Endothelial cell of umbilical vein (primary cell): ENCODE results near the gene APOBEC3A. TPM values are rescaled to one million over a fixed set of nuclear protein-coding genes. Genes with fewer than 3 reads are reported as not detected.

ENCODE experiments used
- BruUV-seq: library from RNA; stranded (reverse); fragments of 400-500 nt; replicated peaks from 2 replicates; lab custom pipeline; 2021; lab: Mats Ljungman, UMichigan
- CTCF ChIA-PET: fragments of 300-600, 350-600 bp; sonication (Branson Sonifier 250); formaldehyde crosslinking; loops from one replicate; lab custom pipeline; 2021; ENCODE audit warnings: antibody characterized with exemption, inconsistent platforms; lab: Charles Lee
- POLR2A ChIA-PET: fragments of 300-600, 350-600 bp; sonication (Branson Sonifier 250); formaldehyde crosslinking; loops from one replicate; lab custom pipeline; 2021; ENCODE audit warnings: antibody characterized with exemption, inconsistent platforms; lab: Charles Lee
- DNase-seq: peaks from one replicate; pipeline ENCODE4 v3.0.0-alpha.2; 2011; ENCODE audit warnings: low read depth, low spot score
- FAIRE-seq: peaks from 2 replicates; lab custom pipeline; 2011; peaks lifted over from hg19 to GRCh38; lab: Jason Lieb, UNC
- H2AFZ ChIP-seq: 2 replicates; pipeline ENCODE4 v1.6.0; 2012; ENCODE audit warnings: low read depth, low read length, control low read depth, inconsistent platforms
- H3K27ac ChIP-seq: 2 replicates; pipeline ENCODE4 v1.5.1; 2011; ENCODE audit warnings: low read depth, mild to moderate bottlenecking, control low read depth, low read length, moderate library complexity; ENCODE audit not compliant: insufficient read depth
- H3K27me3 ChIP-seq, 2 experiments: 2 replicates each; pipeline versions ENCODE4 v1.6.0 to v1.6.1; 2011; ENCODE audit warnings: low read length in 2 of 2, mixed read lengths in 1 of 2; ENCODE audit not compliant: control insufficient read depth in 2 of 2, insufficient read depth in 2 of 2
- H3K36me3 ChIP-seq, 2 experiments: 2 replicates in 1 of 2; 3 replicates in 1 of 2; pipeline ENCODE4 v1.5.1; 2011; ENCODE audit warnings: low read length in 2 of 2, mild to moderate bottlenecking in 1 of 2, moderate library complexity in 1 of 2; ENCODE audit not compliant: control insufficient read depth in 2 of 2, insufficient read depth in 2 of 2; ENCODE audit errors: extremely low read depth in 1 of 2
- H3K4me1 ChIP-seq: 3 replicates; pipeline ENCODE4 v1.5.1; 2011; ENCODE audit warnings: mild to moderate bottlenecking, low read length; ENCODE audit not compliant: control insufficient read depth, insufficient read depth; ENCODE audit errors: extremely low read depth
- H3K4me2 ChIP-seq: 2 replicates; pipeline ENCODE4 v1.6.1; 2011; ENCODE audit warnings: low read length, control low read depth, mixed read lengths; ENCODE audit not compliant: insufficient read depth
- H3K4me3 ChIP-seq, 3 experiments: fragments of 200-600 bp in 1 of 3; sonication (generic), shearing (Covaris generic) in 1 of 3; replicated peaks in 1 of 3; 2 replicates each; pipeline ENCODE4 v1.5.1; 2011 to 2016; ENCODE audit warnings: control low read depth in 3 of 3, low read length in 3 of 3, mild to moderate bottlenecking in 2 of 3, inconsistent platforms in 1 of 3, low read depth in 1 of 3, moderate library complexity in 1 of 3; ENCODE audit not compliant: insufficient read depth in 1 of 3
- H3K79me2 ChIP-seq: 2 replicates; pipeline ENCODE4 v1.6.0; 2012; ENCODE audit warnings: low read length, inconsistent platforms; ENCODE audit not compliant: control insufficient read depth, insufficient read depth
- H3K9ac ChIP-seq: replicated peaks from 2 replicates; pipeline ENCODE3; 2011; ENCODE audit warnings: low read length, control low read depth; ENCODE audit not compliant: insufficient read depth; ENCODE audit errors: extremely low read depth
- H3K9me1 ChIP-seq: replicated peaks from 3 replicates; pipeline ENCODE4 v1.6.0; 2011; ENCODE audit warnings: mild to moderate bottlenecking, low read length; ENCODE audit not compliant: control insufficient read depth, insufficient read depth; ENCODE audit errors: extremely low read depth
- H3K9me3 ChIP-seq: replicated peaks from 2 replicates; pipeline ENCODE4 v1.5.1; 2012; ENCODE audit warnings: low read length, inconsistent platforms; ENCODE audit not compliant: control insufficient read depth, insufficient read depth
- H4K20me1 ChIP-seq: replicated peaks from 2 replicates; pipeline ENCODE3; 2011; ENCODE audit warnings: mild to moderate bottlenecking, low read length; ENCODE audit not compliant: control insufficient read depth, insufficient read depth; ENCODE audit errors: extremely low read depth
- EZH2 ChIP-seq: IDR thresholded peaks from 2 replicates; pipeline ENCODE4 v1.6.1; 2012; ENCODE audit warnings: borderline replicate concordance, low read depth, mild to moderate bottlenecking, moderate library complexity, low read length, inconsistent platforms; ENCODE audit not compliant: severe bottlenecking
- FOS ChIP-seq: IDR thresholded peaks from 2 replicates; pipeline ENCODE4 v1.6.1; 2011; ENCODE audit warnings: mild to moderate bottlenecking, low read length, moderate library complexity, borderline replicate concordance; ENCODE audit not compliant: insufficient read depth
- GATA2 ChIP-seq: IDR thresholded peaks from 2 replicates; pipeline ENCODE4 v1.7.0; 2011; ENCODE audit warnings: low read depth, mild to moderate bottlenecking, moderate library complexity, mixed read lengths, low read length; ENCODE audit not compliant: insufficient read length, insufficient read depth
- JUN ChIP-seq: IDR thresholded peaks from 2 replicates; pipeline ENCODE4 v1.6.1; 2011; ENCODE audit warnings: borderline replicate concordance, low read depth; ENCODE audit not compliant: insufficient read length, insufficient read depth
- MYC ChIP-seq: IDR thresholded peaks from one replicate; pipeline ENCODE4 v1.6.1; 2011; ENCODE audit warnings: mild to moderate bottlenecking, low read depth, low read length
- POLR2A ChIP-seq: IDR thresholded peaks from 2 replicates; pipeline ENCODE4 v1.6.1; 2012; ENCODE audit warnings: low read depth, mild to moderate bottlenecking, control low read depth, low read length
- POLR2AphosphoS5 ChIP-seq: IDR thresholded peaks from 2 replicates; pipeline ENCODE4 v1.6.1; 2012; ENCODE audit warnings: low read depth, mild to moderate bottlenecking, control low read depth, low read length, moderate library complexity; ENCODE audit not compliant: insufficient read depth
- dilution Hi-C: fragments of 300-500 bp; cut with MboI; formaldehyde crosslinking; loops from one replicate; pipeline ENCODE4 v1.15.0; 2019; ENCODE audit warnings: low sequenced_read_pairs; ENCODE audit not compliant: extremely low pct_ligation_motif_present
- intact Hi-C: fragments of 100-400 bp; cut with micrococcal nuclease; formaldehyde crosslinking; loops from one replicate; pipeline ENCODE4 v1.10.0; 2022
- polyA plus RNA-seq, 4 experiments: library from polyadenylated mRNA; depleted of rRNA in 3 of 4; stranded (reverse) in 3 of 4; unstranded in 1 of 4; fragments of >200 nt; gene quantifications; 2 replicates each; pipeline versions ENCODE4 v1.2.1 to v1.2.3, GENCODE V29; 2011 to 2012; ENCODE audit warnings: missing spikeins in 1 of 4
- total RNA-seq: library from RNA; stranded (reverse); gene quantifications from 2 replicates; pipeline ENCODE4 v1.2.3, GENCODE V29; 2021
- TF ChIP-seq, protein P1 (sequence below): IDR thresholded peaks from 2 replicates; pipeline ENCODE4 v1.6.1; 2011; ENCODE audit not compliant: insufficient read depth, insufficient read length
- TF ChIP-seq, protein P2 (sequence below), 2 donors: IDR thresholded peaks; 1 replicate in 1 of 2; 2 replicates in 1 of 2; pipeline ENCODE4 v1.5.1; 2011; ENCODE audit warnings: low read length in 2 of 2, mild to moderate bottlenecking in 2 of 2, moderate library complexity in 2 of 2, control low read depth in 1 of 2, inconsistent platforms in 1 of 2, low read depth in 1 of 2; ENCODE audit not compliant: insufficient read depth in 1 of 2; ENCODE audit errors: extremely low read depth in 1 of 2

Gene APOBEC3A
- total and polyA plus RNA-seq, 2 donors (not counting 3 experiments of a cell fraction or from before 2014, with no cell fraction given): not detected

DNA sequence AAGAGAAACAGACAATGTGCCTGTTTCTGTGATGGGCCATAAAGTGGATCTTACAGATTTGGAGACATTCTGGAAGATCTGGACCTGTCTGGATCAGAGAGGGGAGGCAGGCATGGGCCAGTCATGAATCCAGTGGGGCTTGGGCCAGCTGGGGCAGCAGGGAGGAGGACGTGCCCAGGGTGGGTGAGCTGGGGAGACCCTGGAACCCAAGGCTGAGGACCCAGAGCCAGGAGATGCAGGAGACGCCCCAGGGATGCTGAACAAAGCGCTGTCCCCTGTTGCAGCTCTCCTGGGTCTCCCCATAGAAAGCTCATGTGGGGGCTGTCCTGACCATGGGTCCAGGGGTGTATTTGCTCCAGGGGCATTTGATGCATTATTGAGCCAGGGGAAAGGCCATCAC lies 1.5 kb upstream of the APOBEC3A start:
- TF ChIP-seq FOS (no peak), POLR2AphosphoS5 (no peak), JUN (no peak), GATA2 (no peak), POLR2A (no peak), EZH2 (no peak), MYC (no peak)
- TF ChIP-seq, protein P1, sequence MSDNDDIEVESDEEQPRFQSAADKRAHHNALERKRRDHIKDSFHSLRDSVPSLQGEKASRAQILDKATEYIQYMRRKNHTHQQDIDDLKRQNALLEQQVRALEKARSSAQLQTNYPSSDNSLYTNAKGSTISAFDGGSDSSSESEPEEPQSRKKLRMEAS: no peak
- TF ChIP-seq, protein P2, sequence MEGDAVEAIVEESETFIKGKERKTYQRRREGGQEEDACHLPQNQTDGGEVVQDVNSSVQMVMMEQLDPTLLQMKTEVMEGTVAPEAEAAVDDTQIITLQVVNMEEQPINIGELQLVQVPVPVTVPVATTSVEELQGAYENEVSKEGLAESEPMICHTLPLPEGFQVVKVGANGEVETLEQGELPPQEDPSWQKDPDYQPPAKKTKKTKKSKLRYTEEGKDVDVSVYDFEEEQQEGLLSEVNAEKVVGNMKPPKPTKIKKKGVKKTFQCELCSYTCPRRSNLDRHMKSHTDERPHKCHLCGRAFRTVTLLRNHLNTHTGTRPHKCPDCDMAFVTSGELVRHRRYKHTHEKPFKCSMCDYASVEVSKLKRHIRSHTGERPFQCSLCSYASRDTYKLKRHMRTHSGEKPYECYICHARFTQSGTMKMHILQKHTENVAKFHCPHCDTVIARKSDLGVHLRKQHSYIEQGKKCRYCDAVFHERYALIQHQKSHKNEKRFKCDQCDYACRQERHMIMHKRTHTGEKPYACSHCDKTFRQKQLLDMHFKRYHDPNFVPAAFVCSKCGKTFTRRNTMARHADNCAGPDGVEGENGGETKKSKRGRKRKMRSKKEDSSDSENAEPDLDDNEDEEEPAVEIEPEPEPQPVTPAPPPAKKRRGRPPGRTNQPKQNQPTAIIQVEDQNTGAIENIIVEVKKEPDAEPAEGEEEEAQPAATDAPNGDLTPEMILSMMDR (IDR thresholded peaks at IDR 0.05; ENCODE audit: extremely low read depth in 1 of 2, insufficient read depth in 1 of 2, low read depth in 1 of 2, low read length in 2 of 2): no peak
- ChIA-PET CTCF (interaction anchor here (1.2 to 1.8 kb wide), 2 partner anchors 13 to 187 kb away, joined by 3 to 4 read pairs; no protein-coding TSS in a partner anchor), POLR2A (no interaction called here)
- Histone ChIP-seq H3K9me3 (no peaks in the 10 kb centered on the region), H3K9me1 (no peaks in the 10 kb centered on the region), H4K20me1 (no peaks in the 10 kb centered on the region), H3K4me2 (no peak overlapping the region), H2AFZ (no peak overlapping the region), H3K4me3 (no peak overlapping the region), H3K27me3 (peaks cover 0 to 6% of the 10 kb centered on the region in 2 experiments), H3K27ac (no peak overlapping the region), H3K4me1 (no peaks in the 10 kb centered on the region), H3K9ac (no peak overlapping the region), H3K79me2 (no peaks in the 10 kb centered on the region), H3K36me3 (no peaks in the 10 kb centered on the region)
- dilution Hi-C loops (no loop called here), intact Hi-C loops (no loop called here)
- FAIRE-seq (no peak), DNase-seq (no peak)
- BruUV-seq: no TSS peak
